SJCRH30 (cell line): Measurements from ENCODE around the gene PEAR1. TPM values are rescaled to one million over a fixed set of nuclear protein-coding genes. Genes with fewer than 3 reads are reported as not detected.
A peak's percentile ranks its signal among the peaks of the same experiment; 100 is the strongest.
"Not testable (repeated sequence)": the region's sequence is repeated elsewhere in the genome, so short reads cannot be mapped to it uniquely, and the experiment has no call there.

Experiments
- DNase-seq, 2 experiments: peaks; one replicate each; pipeline ENCODE4 v3.0.0-alpha.2; 2015 to 2020
- H3K27ac ChIP-seq: fragments of 250-450 bp; sonication (Bioruptor Pico); 2 replicates; pipeline ENCODE4 v1.5.1; 2020; ENCODE audit warnings: mild to moderate bottlenecking, moderate library complexity
- H3K27me3 ChIP-seq: fragments of 250-450 bp; sonication (Bioruptor Pico); 2 replicates; pipeline ENCODE4 v1.5.1; 2020; ENCODE audit warnings: mild to moderate bottlenecking, moderate library complexity
- H3K36me3 ChIP-seq: fragments of 250-450 bp; sonication (Bioruptor Pico); 2 replicates; pipeline ENCODE4 v1.5.1; 2020; ENCODE audit warnings: mild to moderate bottlenecking, moderate library complexity
- H3K4me1 ChIP-seq: fragments of 250-450 bp; sonication (Bioruptor Pico); 2 replicates; pipeline ENCODE4 v1.5.1; 2020; ENCODE audit warnings: mild to moderate bottlenecking, moderate library complexity
- H3K4me3 ChIP-seq: fragments of 250-450 bp; sonication (Bioruptor Pico); 2 replicates; pipeline ENCODE4 v1.5.1; 2020; ENCODE audit warnings: mild to moderate bottlenecking, moderate library complexity
- H3K9me3 ChIP-seq: fragments of 250-450 bp; sonication (Bioruptor Pico); replicated peaks from 2 replicates; pipeline ENCODE4 v1.5.1; 2020; ENCODE audit warnings: mild to moderate bottlenecking, moderate library complexity
- total RNA-seq: library from RNA; depleted of rRNA; stranded (reverse); fragments of >200 nt; shearing (Covaris generic); gene quantifications from 2 replicates; pipeline ENCODE4 v1.2.3, GENCODE V29; 2014

Gene PEAR1
- total RNA-seq, 1 experiment from 2014 or later: not detected

- DNase-seq: no peak
- Histone ChIP-seq H3K27ac (no peak overlapping the region), H3K4me3 (no peak overlapping the region), H3K9me3 (no peaks in the 10 kb centered on the region), H3K27me3 (peaks cover 6% of the 10 kb centered on the region), H3K4me1 (peaks cover 6% of the 10 kb centered on the region), H3K36me3 (no peaks in the 10 kb centered on the region)
These were observed 31.1 kb downstream of the PEAR1 start for GRCh38 chr1:156924478-156925153.

- H3K4me1 ChIP-seq: peaks cover 6% of the 10 kb centered on the region
- peaks cover 6% of the 10 kb centered on the region for H3K27me3 ChIP-seq
- no peaks in the 10 kb centered on the region for H3K36me3 ChIP-seq
- H3K9me3 ChIP-seq: no peaks in the 10 kb centered on the region
- no peak for DNase-seq
- no peak overlapping the region for H3K27ac ChIP-seq
- no peak overlapping the region for H3K4me3 ChIP-seq
These were observed 31.9 kb downstream of the PEAR1 start for GRCh38 chr1:156925154-156926010.

DNA sequence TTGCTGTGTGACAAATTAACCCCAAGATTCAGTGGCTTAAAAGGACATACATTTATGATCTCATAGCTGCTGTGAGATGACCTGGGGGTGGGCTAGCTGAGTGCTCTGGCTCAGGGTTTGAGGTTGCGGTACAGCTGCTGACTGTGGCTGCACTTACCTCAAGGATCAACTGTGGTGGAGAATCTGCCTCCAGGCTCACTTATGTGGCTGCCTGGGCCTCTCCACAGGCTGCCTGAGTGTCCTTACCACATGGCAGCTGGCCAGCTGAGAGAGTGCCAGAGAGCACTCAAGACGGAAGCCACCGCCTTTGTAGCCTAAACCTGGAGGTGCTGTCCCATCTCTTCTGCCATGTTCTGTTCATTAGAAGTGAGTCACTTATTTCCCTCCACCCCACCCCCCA is 32.7 kb downstream of the PEAR1 start:
- Histone ChIP-seq H3K4me1 (peaks cover 6% of the 10 kb centered on the region), H3K27ac (no peak overlapping the region), H3K4me3 (no peak overlapping the region), H3K36me3 (no peaks in the 10 kb centered on the region), H3K9me3 (no peaks in the 10 kb centered on the region), H3K27me3 (peaks cover 6% of the 10 kb centered on the region)
- DNase-seq: peak; percentile 94 to 96

DNA sequence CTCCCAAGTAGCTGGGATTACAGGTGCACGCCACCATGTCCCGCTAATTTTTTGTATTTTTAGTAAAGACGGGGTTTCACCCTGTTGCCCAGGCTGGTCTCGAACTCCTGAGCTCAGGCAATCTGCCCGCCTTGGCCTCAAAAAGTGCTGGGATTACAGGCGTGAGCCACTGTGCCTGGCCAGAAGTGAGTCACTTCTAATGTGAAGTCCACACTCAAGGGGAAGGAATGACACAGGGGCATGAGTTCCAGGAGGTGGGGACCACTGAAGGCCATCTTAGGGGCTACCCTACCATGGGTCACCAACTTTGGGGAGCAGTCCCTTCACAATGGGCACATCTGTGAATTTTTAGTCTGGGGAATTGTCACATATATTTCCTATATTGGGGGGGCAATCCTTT is 33.2 kb downstream of the PEAR1 start:
- not testable (repeated sequence) for H3K4me1 ChIP-seq, H3K36me3 ChIP-seq, H3K9me3 ChIP-seq, DNase-seq, H3K4me3 ChIP-seq, H3K27me3 ChIP-seq, H3K27ac ChIP-seq

DNA sequence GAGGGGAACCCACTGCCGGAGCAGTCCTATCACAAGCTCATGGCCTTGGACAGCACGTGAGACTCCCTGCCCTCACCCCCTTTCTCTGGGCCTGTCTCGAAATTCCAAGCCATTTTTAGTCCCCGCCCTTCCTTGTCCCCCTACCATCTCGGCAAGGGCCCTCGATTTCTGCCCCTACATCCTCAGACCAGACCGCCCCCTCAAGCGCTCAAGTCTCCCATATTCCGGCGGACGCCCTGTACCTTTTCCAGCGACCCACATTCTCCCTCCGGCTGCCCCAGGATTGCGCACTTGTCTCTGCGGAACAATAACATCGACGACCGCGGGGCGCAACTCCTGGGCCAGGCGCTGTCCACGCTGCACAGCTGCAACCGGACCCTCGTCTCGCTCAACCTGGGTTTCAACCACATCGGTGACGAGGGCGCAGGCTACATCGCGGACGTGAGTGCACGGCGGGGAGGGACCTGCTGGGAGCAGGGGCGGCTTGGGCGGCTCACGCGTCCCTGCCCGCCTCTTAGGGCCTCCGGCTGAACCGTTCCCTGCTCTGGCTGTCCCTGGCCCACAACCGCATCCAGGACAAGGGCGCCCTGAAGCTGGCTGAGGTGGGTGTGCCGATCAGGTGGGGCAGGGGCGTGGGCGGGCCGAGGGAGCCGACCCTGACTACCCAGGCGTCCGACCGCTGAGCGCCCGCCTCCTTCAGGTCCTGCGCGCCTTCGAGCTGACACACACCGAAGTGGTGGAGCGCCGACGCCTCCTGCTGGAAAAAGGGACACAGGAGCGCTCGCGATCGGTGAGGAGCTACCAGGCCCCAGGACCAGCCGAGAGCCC is 33.9 kb downstream of the PEAR1 start:
- peaks cover 6% of the 10 kb centered on the region for H3K4me1 ChIP-seq
- peaks cover 2% of the 10 kb centered on the region; the same call in 1 of the 2 replicates for H3K27me3 ChIP-seq
- H3K36me3 ChIP-seq: no peaks in the 10 kb centered on the region
- no peaks in the 10 kb centered on the region for H3K9me3 ChIP-seq
- no peak overlapping the region for H3K27ac ChIP-seq
- DNase-seq: no peak
- H3K4me3 ChIP-seq: no peak overlapping the region

DNA sequence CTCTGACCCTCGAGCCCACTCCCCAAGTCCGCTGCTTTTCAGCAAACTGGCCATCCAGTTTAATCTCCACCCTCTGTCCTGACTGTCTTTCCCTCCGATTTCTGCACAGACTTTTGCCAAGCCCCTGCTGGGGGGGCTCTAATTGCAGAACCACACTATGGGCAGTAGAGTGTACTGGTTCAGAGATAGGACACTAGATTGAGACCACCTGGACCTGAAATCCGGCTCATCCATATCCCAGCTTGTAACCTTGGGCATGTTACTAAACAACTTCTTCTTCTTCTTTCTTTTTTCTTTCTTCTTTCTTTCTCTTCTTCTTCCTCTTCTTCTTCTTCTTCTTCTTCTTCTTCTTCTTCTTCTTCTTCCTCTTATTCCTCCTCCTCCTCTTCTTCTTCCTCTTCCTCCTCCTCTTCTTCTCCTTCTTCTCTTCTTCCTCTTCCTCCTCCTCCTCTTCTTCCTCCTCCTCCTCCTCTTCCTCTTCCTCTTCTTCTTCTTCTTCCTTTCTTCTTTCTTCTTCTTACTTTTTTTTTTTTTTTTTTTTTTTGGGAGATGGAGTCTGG is 34.6 kb downstream of the PEAR1 start:
- DNase-seq: no peak
- H3K9me3 ChIP-seq: no peaks in the 10 kb centered on the region
- H3K27me3 ChIP-seq: peaks cover 2% of the 10 kb centered on the region; the same call in 1 of the 2 replicates
- H3K27ac ChIP-seq: no peak overlapping the region
- peaks cover 6% of the 10 kb centered on the region for H3K4me1 ChIP-seq
- no peak overlapping the region for H3K4me3 ChIP-seq
- no peaks in the 10 kb centered on the region for H3K36me3 ChIP-seq

GRCh38 chr1:156929596-156930238 is 36.2 kb downstream of the PEAR1 start:
- Histone ChIP-seq H3K4me3 (no peak overlapping the region), H3K4me1 (peaks cover 6% of the 10 kb centered on the region), H3K27ac (no peak overlapping the region), H3K36me3 (no peaks in the 10 kb centered on the region), H3K9me3 (no peaks in the 10 kb centered on the region), H3K27me3 (peaks cover 2% of the 10 kb centered on the region; the same call in 1 of the 2 replicates)
- no peak for DNase-seq

GRCh38 chr1:156930483-156930882 is 37.0 kb downstream of the PEAR1 start:
- DNase-seq: no peak
- Histone ChIP-seq H3K9me3 (no peaks in the 10 kb centered on the region), H3K36me3 (no peaks in the 10 kb centered on the region), H3K27ac (no peak overlapping the region), H3K4me1 (peaks cover 5% of the 10 kb centered on the region), H3K27me3 (peaks cover 2% of the 10 kb centered on the region; the same call in 1 of the 2 replicates), H3K4me3 (no peak overlapping the region)

GRCh38 chr1:156931211-156931952 is 37.9 kb downstream of the PEAR1 start:
- Histone ChIP-seq H3K9me3 (no peaks in the 10 kb centered on the region), H3K27me3 (peaks cover 2% of the 10 kb centered on the region; the same call in 1 of the 2 replicates), H3K4me1 (no peaks in the 10 kb centered on the region), H3K36me3 (no peaks in the 10 kb centered on the region), H3K4me3 (no peak overlapping the region), H3K27ac (no peak overlapping the region)
- no peak for DNase-seq

DNA sequence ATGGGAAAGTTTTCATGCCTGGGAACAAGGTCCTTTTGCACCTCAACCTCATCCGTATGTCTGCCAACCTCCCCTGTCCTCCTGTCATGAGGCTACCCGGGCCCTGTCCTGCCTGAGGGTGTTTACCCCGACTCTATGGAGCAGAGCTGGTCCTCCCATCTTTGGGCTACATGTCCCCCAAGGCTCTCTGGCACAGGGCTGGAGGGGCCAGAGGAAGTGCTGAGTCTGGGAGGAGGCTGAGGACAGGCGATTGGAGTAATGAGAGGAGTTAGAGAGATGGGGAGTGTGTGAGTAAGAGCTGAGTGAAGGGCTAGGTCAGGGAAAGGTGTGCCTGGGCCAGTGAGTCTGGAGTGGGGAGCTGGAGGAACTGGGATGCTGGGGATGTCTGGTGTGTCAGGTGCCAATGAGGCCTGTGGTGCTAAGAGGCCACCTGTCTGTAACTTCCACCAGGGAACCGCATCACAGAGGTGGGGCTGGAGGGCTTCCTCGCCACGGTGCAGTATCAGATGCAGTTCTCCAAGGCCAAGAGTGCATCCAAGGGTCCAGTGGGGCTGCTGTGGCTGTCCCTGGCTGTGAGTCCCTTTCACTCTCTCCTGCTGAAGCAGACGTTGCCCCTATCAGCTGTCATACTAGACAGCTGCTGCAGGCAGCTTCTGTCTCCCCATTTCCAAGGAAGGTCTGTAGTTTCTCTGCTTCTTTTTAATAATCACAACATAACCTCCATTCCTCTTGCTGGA is 38.6 kb downstream of the PEAR1 start:
- Histone ChIP-seq H3K9me3 (no peaks in the 10 kb centered on the region), H3K36me3 (no peaks in the 10 kb centered on the region), H3K27me3 (peaks cover 2% of the 10 kb centered on the region; the same call in 1 of the 2 replicates), H3K4me3 (no peak overlapping the region), H3K4me1 (no peaks in the 10 kb centered on the region), H3K27ac (no peak overlapping the region)
- DNase-seq: peak in 1 of 2 experiments; percentile 24

DNA sequence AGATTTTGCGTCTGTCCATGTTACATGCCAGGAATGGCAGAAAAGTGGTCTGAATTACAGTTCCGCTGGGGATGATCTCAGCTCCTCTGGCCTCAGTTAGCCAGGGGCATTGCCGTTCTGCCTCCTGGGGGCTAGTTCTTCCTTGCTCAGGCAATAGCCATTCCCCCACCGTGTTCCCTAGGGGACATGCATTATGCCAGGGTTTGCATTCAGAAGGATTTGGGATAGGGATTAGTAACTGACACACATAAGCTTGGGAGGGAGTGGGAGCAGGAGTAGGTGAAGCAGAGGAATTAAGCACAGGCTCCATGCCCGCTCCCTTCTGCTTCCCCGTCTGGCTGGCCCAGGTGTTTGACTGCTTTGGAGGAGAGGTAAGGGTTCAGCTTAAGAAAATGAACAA is 39.6 kb downstream of the PEAR1 start:
- no peak for DNase-seq
- H3K27me3 ChIP-seq: no peaks in the 10 kb centered on the region
- no peaks in the 10 kb centered on the region for H3K36me3 ChIP-seq
- no peaks in the 10 kb centered on the region for H3K4me1 ChIP-seq
- H3K27ac ChIP-seq: no peak overlapping the region
- no peaks in the 10 kb centered on the region for H3K9me3 ChIP-seq
- no peak overlapping the region for H3K4me3 ChIP-seq

DNA sequence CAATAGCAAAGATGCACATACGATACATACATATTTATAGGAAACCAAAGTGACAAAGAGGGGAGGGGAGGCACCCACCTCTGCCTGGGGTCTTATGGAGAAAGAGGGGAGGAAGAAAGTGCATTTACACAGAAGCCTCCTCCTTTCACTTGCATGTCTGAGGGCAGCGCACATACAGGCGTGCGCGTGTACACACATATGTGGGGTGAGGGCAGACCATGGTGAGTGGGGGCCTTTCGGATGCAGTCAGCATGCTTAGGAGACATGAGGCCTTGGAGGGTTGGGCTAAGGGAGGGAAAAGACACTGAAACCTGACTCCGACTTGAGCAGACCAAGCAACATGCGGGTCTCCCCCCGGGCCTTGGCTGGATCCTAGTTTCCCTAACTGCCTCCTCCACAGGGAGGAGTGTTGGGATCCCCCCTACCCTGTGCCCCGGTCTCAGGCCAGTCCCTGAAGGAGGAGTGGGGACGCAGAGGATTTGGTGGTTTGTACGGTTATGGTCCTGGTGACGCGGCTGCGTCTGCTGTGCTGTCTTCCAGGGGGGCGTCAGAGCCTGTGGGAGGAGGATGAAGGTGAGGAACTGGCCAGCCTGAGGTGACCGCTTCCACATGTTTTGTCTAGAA is 42.1 kb downstream of the PEAR1 start:
- Histone ChIP-seq H3K9me3 (no peaks in the 10 kb centered on the region), H3K36me3 (no peaks in the 10 kb centered on the region; the same call in 1 of the 2 replicates)

DNA sequence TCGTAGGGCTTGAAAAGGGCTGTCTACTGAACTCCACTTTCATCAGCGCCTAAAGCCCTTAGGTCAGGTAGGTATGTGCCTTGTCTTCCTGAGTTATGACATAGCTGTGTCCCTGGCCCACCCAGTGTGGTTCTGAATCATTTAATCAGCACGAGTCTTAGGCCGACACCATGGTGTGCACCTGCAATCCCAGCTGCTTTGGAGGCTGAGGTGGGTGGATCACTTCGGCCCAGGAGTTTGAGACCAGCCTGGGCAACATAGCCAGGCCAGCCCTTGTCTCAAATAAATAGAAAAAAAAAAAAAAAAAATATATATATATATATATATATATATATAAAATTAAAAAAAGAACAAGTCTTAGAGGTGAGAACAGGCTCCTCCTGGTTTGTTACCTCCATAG is 42.7 kb downstream of the PEAR1 start:
- Histone ChIP-seq H3K4me1 (no peaks in the 10 kb centered on the region), H3K9me3 (no peaks in the 10 kb centered on the region), H3K36me3 (no peaks in the 10 kb centered on the region; the same call in 1 of the 2 replicates), H3K4me3 (no peak overlapping the region), H3K27me3 (no peaks in the 10 kb centered on the region), H3K27ac (no peak overlapping the region)
- DNase-seq: no peak

More for the DNA sequence above, 42.1 kb downstream of the PEAR1 start:
- Histone ChIP-seq H3K4me1 (no peaks in the 10 kb centered on the region), H3K27ac (no peak overlapping the region), H3K4me3 (no peak overlapping the region), H3K27me3 (no peaks in the 10 kb centered on the region)
- DNase-seq: no peak
